ENCODE measurements around the gene METAP1. TPM values are rescaled to one million over a fixed set of nuclear protein-coding genes. Genes with fewer than 3 reads are reported as not detected.

The METAP1 gene
- total and polyA plus RNA-seq, 2 experiments from 2014 or later: 64.1 to 122 TPM

- TF ChIP-seq ZNF462 (CRISPR knock-in tag; IDR thresholded peaks at IDR 0.05) (no peak), CREB1 (CRISPR knock-in tag; IDR thresholded peaks at IDR 0.05; ENCODE audit: low read depth) (no peak), EZH2 (IDR thresholded peaks at IDR 0.05; ENCODE audit: low read depth, unreplicated experiment) (no peak), NANOG (IDR thresholded peaks at IDR 0.05; ENCODE audit: borderline replicate concordance) (no peak), REST (IDR thresholded peaks at IDR 0.05; ENCODE audit: unreplicated experiment) (no peak)
These were observed 42.7 kb downstream of the METAP1 start (continued) for GRCh38 chr4:99038213-99038612.

DNA sequence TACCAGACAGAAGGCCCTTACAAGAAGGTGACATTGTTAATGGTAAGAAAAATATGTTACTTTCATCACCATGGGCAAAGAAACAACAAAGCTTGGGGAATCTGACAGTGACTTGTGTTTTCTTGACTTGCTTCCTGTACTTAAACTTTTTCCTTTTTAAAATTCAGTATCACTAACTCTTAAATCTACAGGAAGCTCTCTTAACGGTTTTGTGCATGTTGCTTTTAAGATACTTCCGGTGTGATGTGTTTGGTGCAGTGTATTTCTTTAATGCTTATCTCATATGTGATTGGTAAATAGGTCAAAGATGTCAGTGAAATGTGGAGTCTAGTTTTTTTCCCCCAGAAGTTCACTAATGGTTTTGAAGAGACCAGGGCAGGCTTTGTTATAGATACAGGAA lies 47.8 kb downstream of the METAP1 start:
- Mint-ChIP-seq H3K4me3 (no peak overlapping the region), H3K27ac (no peak overlapping the region), H3K9me3 (no peaks in the 10 kb centered on the region; the same call in 2 of the 3 replicates), H3K27me3 (ENCODE audit: insufficient read depth, low read depth, poor library complexity) (no peaks in the 10 kb centered on the region), H3K4me1 (no peaks in the 10 kb centered on the region), H3K36me3 (ENCODE audit: low read depth) (peaks cover 61% of the 10 kb centered on the region)
- H3K4me3 ChIP-seq: no peak overlapping the region
- no peak for DNase-seq (ENCODE audit: low spot score)
- 0 out of 2 replicates have a peak, but pooled peaks cover 5% of the 10 kb centered on the region for H4K20me1 ChIP-seq (replicated peaks; ENCODE audit: insufficient read depth)
- H3K79me2 ChIP-seq (replicated peaks; ENCODE audit: insufficient read depth): peaks cover 23% of the 10 kb centered on the region
- H3K9me2 ChIP-seq (ENCODE audit: insufficient read depth): no peaks in the 10 kb centered on the region
- no peak overlapping the region for H2AFZ ChIP-seq
- ATAC-seq: no peak
- H3F3A ChIP-seq (replicated peaks; ENCODE audit: low read depth): no peaks in the 10 kb centered on the region
- H3K4me2 ChIP-seq: no peak overlapping the region
- H3K36me3 ChIP-seq (ENCODE audit: insufficient read depth): peaks cover 7% of the 10 kb centered on the region; the same call in 1 of the 2 replicates
- no peaks in the 10 kb centered on the region for H3K27me3 ChIP-seq (ENCODE audit: insufficient read depth)
- H3K4me1 ChIP-seq (ENCODE audit: insufficient read depth): no peaks in the 10 kb centered on the region
- H3K27ac ChIP-seq (ENCODE audit: low read depth): no peak overlapping the region
- TF ChIP-seq EZH2 (IDR thresholded peaks at IDR 0.05; ENCODE audit: low read depth, unreplicated experiment): no peak
- no peak for TF ChIP-seq ZNF462 (CRISPR knock-in tag; IDR thresholded peaks at IDR 0.05)
- no peak for TF ChIP-seq ZNF331 (CRISPR knock-in tag; IDR thresholded peaks at IDR 0.05; ENCODE audit: low read depth)

All from GM23338 (cell line).